ENCODE results near the gene CTNNB1. TPM values are rescaled to one million over a fixed set of nuclear protein-coding genes. Genes with fewer than 3 reads are reported as not detected.

Gene CTNNB1
- total RNA-seq, 4 donors from 2014 or later: 319 to 1,124 (median 518) TPM

DNA sequence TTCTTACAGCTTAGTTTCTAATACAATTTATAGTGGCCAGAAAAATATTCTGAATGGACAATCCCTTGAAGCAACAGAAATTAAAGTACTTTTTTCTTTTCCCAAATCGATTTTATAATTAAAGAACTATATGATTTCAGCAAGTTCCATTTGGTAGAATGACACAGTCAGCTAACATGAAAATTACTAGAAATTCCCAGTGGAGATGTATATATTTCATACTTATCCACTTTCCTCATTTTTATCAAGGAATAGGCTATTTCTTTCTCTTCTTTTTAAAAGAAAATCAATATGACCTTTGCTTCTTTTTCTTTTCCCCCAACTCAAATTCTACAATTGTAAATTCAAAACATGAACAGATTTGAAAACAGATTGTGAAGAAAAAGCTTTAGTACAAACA, 6.4 kb upstream of the CTNNB1 start:
- TF ChIP-seq POLR2A (IDR thresholded peaks at IDR 0.05): no peak
- no peak for TF ChIP-seq CTCF (IDR thresholded peaks at IDR 0.05)
- no peak overlapping the region for H3K27ac ChIP-seq
- H3K9me3 ChIP-seq: no peaks in the 10 kb centered on the region
- no peak for DNase-seq
- no peaks in the 10 kb centered on the region for H3K27me3 ChIP-seq
- H3K4me3 ChIP-seq: no peak overlapping the region
- no peaks in the 10 kb centered on the region for H3K36me3 ChIP-seq
- intact Hi-C loops (cut with DNase I; ENCODE audit: low total_unique reads): no loop called here
- H3K4me1 ChIP-seq: no peaks in the 10 kb centered on the region

DNA sequence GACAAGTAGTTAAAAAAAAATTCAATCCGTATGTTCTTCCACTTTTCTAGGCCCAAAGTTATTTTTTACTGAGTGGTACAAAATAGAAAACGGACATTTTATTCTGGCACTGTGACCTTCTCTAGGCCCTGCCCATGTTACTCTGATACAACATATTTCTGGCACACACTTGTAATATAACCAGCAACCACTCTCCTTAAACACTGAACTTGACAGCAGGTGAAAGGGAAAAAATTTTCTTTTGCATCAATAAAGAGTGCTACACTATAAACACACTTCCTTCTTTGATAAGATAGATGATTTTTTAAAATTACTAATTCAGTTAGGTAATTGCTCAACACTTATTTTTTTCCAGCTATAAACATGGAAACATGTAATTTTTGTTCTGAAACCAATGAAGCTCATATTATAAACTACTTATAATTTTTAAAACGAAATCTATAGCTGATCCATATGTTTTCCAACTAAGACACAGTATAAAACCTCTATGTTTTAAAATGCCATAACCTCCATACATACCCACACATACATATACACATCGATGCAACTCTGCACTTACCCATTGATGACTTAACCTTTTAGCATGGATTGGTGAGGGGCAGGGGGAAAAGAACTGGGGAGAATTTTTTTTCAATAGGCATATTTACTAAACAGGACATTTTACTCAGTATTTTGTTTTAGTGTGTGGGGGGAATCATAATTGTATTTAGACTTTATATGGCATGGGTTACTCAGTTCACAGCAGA, 5.3 kb upstream of the CTNNB1 start:
- no peak overlapping the region for H3K27ac ChIP-seq
- H3K4me1 ChIP-seq: no peaks in the 10 kb centered on the region
- intact Hi-C loops (cut with DNase I; ENCODE audit: low total_unique reads): no loop called here
- H3K27me3 ChIP-seq: no peaks in the 10 kb centered on the region
- TF ChIP-seq POLR2A (IDR thresholded peaks at IDR 0.05) (no peak), CTCF (IDR thresholded peaks at IDR 0.05) (no peak)
- no peaks in the 10 kb centered on the region for H3K36me3 ChIP-seq
- H3K9me3 ChIP-seq: no peaks in the 10 kb centered on the region
- DNase-seq: no peak
- H3K4me3 ChIP-seq: no peak overlapping the region

GRCh38 chr3:41194701-41195100, 4.6 kb upstream of the CTNNB1 start:
- intact Hi-C loops (cut with DNase I; ENCODE audit: low total_unique reads): no loop called here
- H3K9me3 ChIP-seq: no peaks in the 10 kb centered on the region

GRCh38 chr3:41195946-41196345, 3.4 kb upstream of the CTNNB1 start:
- no peak for DNase-seq
- Histone ChIP-seq H3K27me3 (no peaks in the 10 kb centered on the region), H3K27ac (no peak overlapping the region), H3K9me3 (no peaks in the 10 kb centered on the region), H3K4me3 (no peak overlapping the region), H3K36me3 (no peaks in the 10 kb centered on the region), H3K4me1 (no peaks in the 10 kb centered on the region)
- TF ChIP-seq CTCF (IDR thresholded peaks at IDR 0.05): no peak
- TF ChIP-seq POLR2A (IDR thresholded peaks at IDR 0.05): no peak
- intact Hi-C loops (cut with DNase I; ENCODE audit: low total_unique reads): no loop called here

More at GRCh38 chr3:41194701-41195100, 4.6 kb upstream of the CTNNB1 start:
- H3K36me3 ChIP-seq: no peaks in the 10 kb centered on the region
- no peaks in the 10 kb centered on the region for H3K4me1 ChIP-seq
- no peak overlapping the region for H3K4me3 ChIP-seq
- no peak overlapping the region for H3K27ac ChIP-seq
- no peak for DNase-seq
- no peaks in the 10 kb centered on the region for H3K27me3 ChIP-seq
- TF ChIP-seq POLR2A (IDR thresholded peaks at IDR 0.05) (no peak), CTCF (IDR thresholded peaks at IDR 0.05) (no peak)

DNA sequence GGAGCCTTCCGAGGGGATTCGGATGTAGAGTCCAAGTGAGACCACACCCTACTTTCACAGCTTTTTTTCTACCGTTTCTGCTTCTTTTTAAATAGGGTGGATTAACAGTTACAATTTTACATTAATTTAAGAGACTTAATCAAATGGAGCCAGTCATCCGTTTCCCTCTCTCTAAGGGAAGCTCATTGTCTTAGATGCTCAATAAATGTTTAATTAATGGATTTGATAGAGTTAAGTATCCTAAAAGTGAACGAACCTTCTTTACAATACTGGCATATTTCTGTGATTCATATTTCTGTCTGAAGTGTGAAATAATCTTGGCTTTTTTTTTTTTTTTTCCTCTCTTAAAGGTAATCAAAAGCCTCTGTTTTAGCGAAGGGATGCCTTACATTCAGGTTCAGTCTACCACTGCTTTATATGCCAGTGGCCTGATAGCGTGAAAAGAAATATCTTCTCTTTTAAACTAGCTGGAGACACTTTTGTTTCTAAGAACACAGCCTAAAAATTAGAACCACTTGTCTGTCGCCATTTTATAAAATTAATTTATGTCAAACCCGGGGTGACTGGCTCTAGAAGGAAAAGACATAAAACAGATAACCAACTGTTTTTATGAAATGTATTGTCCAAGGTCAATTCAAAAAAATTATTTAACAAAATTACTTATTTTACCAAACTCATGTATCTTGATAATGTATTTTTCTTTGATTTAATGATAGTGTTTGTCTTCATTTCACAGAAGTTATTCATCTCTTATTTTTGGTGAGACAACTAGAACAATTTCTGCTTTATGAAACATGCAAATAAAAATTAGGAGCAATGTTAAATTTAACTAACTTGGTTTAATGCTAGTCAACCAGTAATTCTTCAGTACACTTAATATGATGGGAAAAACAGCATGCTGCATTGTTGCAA, 2.5 kb upstream of the CTNNB1 start:
- no peak for TF ChIP-seq POLR2A (IDR thresholded peaks at IDR 0.05)
- TF ChIP-seq CTCF (IDR thresholded peaks at IDR 0.05): no peak
- no peak for DNase-seq
- Histone ChIP-seq H3K4me3 (no peak overlapping the region), H3K27me3 (no peaks in the 10 kb centered on the region), H3K27ac (no peak overlapping the region), H3K4me1 (no peaks in the 10 kb centered on the region), H3K36me3 (no peaks in the 10 kb centered on the region), H3K9me3 (no peaks in the 10 kb centered on the region)
- intact Hi-C loops (cut with DNase I; ENCODE audit: low total_unique reads): no loop called here
